ENCODE data around the gene MYO1A. TPM values are rescaled to one million over a fixed set of nuclear protein-coding genes. Genes with fewer than 3 reads are reported as not detected.

The MYO1A gene
- total RNA-seq, 2 donors from 2014 or later: 0.08 TPM; not detected in 1

- Histone ChIP-seq H3K36me3 (no peaks in the 10 kb centered on the region), H3K9me3 (no peaks in the 10 kb centered on the region), H3K27ac (no peak overlapping the region), H3K4me3 (no peak overlapping the region), H3K4me1 (no peaks in the 10 kb centered on the region), H3K27me3 (no peaks in the 10 kb centered on the region)
- DNase-seq (ENCODE audit: low spot score): no peak
- TF ChIP-seq, protein P1, sequence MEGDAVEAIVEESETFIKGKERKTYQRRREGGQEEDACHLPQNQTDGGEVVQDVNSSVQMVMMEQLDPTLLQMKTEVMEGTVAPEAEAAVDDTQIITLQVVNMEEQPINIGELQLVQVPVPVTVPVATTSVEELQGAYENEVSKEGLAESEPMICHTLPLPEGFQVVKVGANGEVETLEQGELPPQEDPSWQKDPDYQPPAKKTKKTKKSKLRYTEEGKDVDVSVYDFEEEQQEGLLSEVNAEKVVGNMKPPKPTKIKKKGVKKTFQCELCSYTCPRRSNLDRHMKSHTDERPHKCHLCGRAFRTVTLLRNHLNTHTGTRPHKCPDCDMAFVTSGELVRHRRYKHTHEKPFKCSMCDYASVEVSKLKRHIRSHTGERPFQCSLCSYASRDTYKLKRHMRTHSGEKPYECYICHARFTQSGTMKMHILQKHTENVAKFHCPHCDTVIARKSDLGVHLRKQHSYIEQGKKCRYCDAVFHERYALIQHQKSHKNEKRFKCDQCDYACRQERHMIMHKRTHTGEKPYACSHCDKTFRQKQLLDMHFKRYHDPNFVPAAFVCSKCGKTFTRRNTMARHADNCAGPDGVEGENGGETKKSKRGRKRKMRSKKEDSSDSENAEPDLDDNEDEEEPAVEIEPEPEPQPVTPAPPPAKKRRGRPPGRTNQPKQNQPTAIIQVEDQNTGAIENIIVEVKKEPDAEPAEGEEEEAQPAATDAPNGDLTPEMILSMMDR (IDR thresholded peaks at IDR 0.05): no peak
These were observed 1.1 kb upstream of the MYO1A start for GRCh38 chr12:57051011-57051410.

- H3K27me3 ChIP-seq: no peaks in the 10 kb centered on the region
- H3K27ac ChIP-seq: no peak overlapping the region
- H3K4me3 ChIP-seq: no peak overlapping the region
- TF ChIP-seq, protein P1 (IDR thresholded peaks at IDR 0.05): no peak
- no peaks in the 10 kb centered on the region for H3K9me3 ChIP-seq
- no peaks in the 10 kb centered on the region for H3K4me1 ChIP-seq
- DNase-seq (ENCODE audit: low spot score): no peak
- no peaks in the 10 kb centered on the region for H3K36me3 ChIP-seq
These were observed 846 bp downstream of the MYO1A start for GRCh38 chr12:57049119-57049446.

DNA sequence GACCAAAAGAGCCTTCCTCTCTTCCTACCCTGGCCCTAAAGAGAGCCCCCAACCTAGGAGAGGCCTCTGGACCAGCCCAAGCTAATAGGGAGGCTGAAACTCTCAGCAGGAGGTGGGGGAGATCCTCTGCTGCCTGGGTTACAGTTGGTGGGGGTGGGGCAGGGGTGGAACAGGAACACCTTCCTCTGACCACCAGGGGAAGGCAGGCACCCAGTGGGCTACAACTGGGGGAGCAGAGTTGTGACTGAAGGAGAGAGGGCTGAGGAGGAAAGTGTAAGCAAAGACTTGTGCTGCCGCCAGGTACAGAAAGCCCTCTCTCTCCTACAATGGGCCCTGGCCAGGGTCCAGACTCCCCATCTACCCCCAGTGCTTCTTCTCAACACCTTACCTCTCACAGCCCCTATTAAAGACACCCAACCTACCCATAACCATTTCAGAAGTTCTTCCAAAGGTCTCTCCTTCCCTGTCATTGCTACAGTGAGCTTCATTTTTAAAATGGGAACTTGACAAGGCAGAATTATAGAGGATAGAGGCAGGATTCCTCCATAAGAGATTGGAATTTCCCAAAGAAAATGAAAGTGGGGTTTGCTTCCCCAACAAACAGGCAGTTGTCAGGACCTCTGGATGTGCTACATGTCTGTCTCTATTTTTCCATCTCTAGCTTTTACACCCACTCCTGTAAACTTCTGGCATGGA, 1.4 kb downstream of the MYO1A start:
- Histone ChIP-seq H3K4me1 (no peaks in the 10 kb centered on the region), H3K27me3 (no peaks in the 10 kb centered on the region), H3K27ac (no peak overlapping the region), H3K36me3 (no peaks in the 10 kb centered on the region), H3K4me3 (no peak overlapping the region), H3K9me3 (no peaks in the 10 kb centered on the region)
- TF ChIP-seq, protein P1 (IDR thresholded peaks at IDR 0.05): no peak
- DNase-seq (ENCODE audit: low spot score): no peak

DNA sequence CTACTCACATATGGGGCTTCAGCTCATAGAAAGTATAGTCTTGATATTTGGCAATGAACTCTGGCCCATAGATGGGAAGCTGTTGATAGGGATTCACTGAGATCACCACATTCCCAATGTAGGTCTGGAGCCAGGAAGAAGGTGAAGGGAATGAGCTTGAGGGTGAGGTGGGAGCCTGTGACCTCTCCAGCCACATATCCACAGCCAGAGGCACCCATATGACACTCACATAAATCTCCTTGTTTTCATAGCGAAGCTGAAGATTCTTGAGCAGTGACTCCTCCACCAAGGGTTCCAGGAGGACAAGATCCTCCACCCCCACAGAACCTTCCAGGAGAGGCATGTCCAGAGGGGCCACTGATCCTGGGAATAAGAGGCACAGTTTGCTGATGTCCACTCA, 1.9 kb downstream of the MYO1A start:
- Histone ChIP-seq H3K4me1 (no peaks in the 10 kb centered on the region), H3K9me3 (no peaks in the 10 kb centered on the region), H3K4me3 (no peak overlapping the region), H3K27me3 (no peaks in the 10 kb centered on the region), H3K27ac (no peak overlapping the region), H3K36me3 (no peaks in the 10 kb centered on the region)
- TF ChIP-seq, protein P1 (IDR thresholded peaks at IDR 0.05): no peak
- DNase-seq (ENCODE audit: low spot score): no peak

GRCh38 chr12:57046947-57047890, 2.7 kb downstream of the MYO1A start:
- Histone ChIP-seq H3K27ac (no peak overlapping the region), H3K9me3 (no peaks in the 10 kb centered on the region), H3K27me3 (no peaks in the 10 kb centered on the region), H3K36me3 (no peaks in the 10 kb centered on the region), H3K4me1 (no peaks in the 10 kb centered on the region), H3K4me3 (no peak overlapping the region)
- TF ChIP-seq, protein P1 (IDR thresholded peaks at IDR 0.05): no peak
- DNase-seq (ENCODE audit: low spot score): no peak
